ENCODE results near the gene ALDH18A1. TPM values are rescaled to one million over a fixed set of nuclear protein-coding genes. Genes with fewer than 3 reads are reported as not detected.

ALDH18A1 gene
- total RNA-seq (2022; extraction: Qiagen RNA extraction; ENCODE audit: low read depth), result 48.2 to 52.0 TPM (median 51.1 TPM) in 5 replicates

GRCh38 chr10:95656291-95657164 is at the start of gene ALDH18A1:
TSS of gene ALDH18A1 (minus strand) at chr10:95656711. CDS start at chr10:95653377, 3,334 bp downstream.

DNA sequence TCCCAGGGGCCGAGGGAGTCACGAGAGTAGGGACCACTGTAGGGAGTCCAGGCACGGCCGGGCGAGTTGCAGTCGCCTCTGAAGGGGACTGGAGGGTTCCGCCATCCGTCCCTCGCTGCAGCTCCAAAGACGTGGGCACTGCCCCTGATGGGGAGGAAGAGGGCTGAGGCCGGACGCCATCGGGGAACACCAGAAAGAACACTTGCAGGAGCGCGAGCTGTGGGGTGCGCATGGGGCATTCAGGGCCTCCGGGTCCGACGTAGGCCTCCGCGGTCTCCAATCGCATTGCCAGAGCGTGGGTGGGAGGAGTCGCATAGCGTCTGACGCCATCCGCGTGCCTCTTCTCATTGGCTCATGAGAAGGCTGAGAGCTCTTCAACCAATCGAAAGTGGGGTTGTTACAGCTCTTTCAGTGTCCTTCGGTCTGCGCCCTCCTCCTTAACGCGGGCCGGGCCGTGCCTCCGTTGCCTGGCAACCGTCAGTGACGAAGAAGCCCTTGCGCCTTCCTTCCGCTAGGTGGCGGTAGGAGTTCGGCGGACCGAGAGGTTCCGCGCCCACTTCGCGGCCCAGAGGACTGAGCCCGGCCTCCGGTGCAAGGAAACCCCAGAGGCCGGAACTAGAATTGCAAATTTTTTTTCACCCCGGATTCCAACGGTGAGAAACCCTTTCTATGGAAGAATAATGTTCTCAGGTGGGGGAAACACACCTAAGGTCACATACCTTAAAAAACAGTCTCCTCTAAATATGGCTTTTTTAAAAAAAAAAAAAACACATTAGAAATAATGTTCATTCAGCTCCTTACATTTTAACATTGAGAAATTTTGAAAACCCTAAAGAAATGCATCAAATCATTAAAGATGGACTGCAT is 37.4 kb upstream of the ALDH18A1 start, which contains the start of gene TCTN3:
TSS of gene TCTN3 (minus strand) at position 260 of the 867 bp plus-strand sequence. CDS start at position 232, 28 bp downstream.

DNA sequence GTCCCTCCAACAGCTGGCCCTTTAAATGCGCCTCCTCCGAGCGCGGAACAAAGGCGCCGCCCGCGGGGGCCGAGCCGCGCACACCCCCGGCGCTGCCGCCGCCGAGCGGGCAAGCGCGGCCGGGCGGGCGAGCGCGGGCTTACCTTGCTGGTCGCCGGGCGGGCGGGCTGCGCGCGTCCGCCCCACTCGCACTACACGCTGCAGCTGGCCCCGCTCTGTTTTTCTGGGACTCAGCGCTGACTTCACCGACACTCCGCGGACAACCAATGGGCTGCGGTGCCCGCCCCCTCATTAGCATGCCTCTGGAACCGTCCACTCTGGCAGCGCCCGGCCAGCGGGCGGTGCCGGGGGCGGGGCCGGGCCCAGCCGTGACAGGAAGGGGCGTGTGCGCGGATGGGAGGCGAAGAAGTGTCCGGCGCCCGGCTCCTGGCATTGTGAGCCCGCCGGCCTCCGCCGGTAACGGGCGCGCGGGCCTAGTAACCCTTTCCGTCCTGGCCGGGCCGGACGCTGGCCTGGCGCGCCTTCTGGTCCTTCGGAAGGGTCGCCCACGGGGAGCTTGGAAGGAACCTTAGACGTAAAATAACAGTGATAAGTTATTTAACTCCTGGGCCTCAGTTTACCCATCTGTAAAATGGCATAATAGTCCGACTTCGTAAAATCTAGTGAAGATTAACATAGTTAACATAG is 95.2 kb downstream of the ALDH18A1 start, which contains the start of gene SORBS1:
TSS of gene SORBS1 (minus strand) at position 195 of the 687 bp plus-strand sequence. CDS start 120,236 bp downstream, outside the sequence.

Other genes starting within 250 kb of the ALDH18A1 start
- gene SORBS1, start 95.3 kb downstream of the ALDH18A1 start, total RNA-seq (2022; extraction: Qiagen RNA extraction; ENCODE audit: low read depth), result 0.56 to 0.91 TPM (median 0.58 TPM) in 5 replicates
- gene TCTN3, start 37.2 kb upstream of the ALDH18A1 start, total RNA-seq (2022; extraction: Qiagen RNA extraction; ENCODE audit: low read depth), result 39.5 to 49.4 TPM (median 44.2 TPM) in 5 replicates
- gene ENTPD1, start 99.5 kb upstream of the ALDH18A1 start, total RNA-seq (2022; extraction: Qiagen RNA extraction; ENCODE audit: low read depth), result 0.02 to 0.10 TPM in 2 of 5 replicates, not detected in the others

Data from A549 treated with CpdA at 1 μM for 4 hours (cell line).